ENCODE measurements around the gene LYPD5.

The LYPD5 gene

DNA sequence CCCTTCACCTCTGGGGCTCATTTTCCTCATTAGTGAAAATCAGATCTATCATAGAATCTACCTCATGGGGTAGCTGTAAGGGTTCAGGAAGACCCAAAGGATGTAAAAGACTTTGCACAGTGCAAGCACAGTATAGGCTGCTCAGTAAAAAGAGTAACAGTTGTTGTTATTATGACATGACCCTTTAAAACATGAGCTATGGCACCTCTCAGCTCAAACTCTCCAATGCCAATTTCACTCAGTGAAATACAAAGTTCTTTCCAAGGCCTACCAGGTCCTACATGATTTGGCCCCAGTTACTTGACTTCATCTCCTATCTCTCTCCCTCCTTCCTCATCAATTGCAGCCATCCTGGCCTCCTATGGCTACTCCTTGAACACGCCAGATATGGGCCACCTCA, 52.3 kb downstream of the LYPD5 start:
- DNase-seq = no peak

GRCh38 chr19:43749152-43749551, 53.1 kb downstream of the LYPD5 start:
- DNase-seq = no peak

DNA sequence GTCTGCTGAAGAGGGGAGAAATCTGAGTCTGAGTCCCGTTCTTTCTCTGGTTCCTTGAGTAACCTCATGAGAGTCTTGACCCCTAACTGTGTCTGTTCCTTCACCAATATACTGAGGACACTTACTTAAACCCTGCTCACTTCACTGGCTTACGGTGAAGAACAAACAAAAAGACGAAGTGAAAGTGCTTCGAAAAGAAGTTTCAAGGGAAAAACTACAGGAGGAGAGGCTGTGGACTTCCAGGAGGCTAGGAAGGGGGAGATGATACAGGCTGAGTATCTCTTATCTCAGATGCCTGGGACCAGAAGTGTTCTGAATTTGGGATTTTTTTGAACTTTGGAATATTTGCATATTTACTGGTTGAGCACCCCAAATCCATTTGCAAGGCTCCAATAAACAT, 53.6 kb downstream of the LYPD5 start:
- no peak for DNase-seq

DNA sequence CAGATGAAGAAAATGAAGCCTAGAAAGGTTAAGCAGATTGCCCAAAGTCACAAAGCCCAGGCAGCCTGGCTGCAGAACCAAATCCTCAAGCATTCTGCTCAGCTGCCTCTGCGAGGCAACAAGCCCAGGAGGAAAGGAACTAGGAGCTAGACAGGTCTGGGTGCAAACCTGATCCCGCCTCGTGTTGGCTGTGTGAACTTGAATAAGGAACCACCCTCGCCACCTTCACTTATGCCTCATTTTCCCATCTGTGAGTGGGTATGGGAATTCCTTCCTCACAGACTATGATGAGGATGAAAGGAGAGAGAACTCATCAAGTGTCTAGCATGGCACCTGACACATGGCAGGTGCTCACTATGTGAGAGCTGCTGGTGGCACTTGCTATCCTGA, 54.0 kb downstream of the LYPD5 start:
- no peak for DNase-seq

DNA sequence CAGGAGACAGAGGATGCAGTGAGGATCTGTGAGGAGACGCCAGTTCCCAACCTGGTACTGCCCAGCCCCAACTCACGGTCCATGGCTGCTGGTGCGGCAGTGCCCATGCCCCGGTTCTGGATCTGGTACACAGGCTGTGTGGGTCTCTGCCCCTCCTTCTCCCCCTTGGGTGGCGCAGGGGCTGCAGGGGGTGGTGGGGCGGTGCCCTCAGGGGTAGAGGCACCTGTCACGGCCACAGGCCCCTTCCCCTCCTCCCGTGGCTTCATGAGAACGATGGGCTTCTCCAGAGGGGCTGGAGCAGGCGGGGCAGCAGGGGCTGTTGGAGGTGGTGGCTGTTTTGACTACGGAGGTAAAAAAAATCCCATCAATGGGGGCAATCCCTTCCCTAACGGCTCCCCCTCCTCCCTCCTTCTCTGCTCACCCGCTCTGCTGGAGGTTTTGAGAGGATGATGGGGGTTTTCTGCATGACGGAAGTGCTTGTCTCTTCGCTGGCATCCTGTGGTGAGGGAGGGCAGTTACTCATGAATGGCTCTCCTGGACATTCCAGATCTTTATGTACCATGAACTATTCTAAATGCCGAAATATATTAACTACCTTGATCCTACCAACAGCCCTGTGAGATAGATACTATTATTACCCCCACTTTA, 54.6 kb downstream of the LYPD5 start:
- DNase-seq = no peak

Data from NCI-H2081 (cell line).